Measurements from ENCODE around the gene TSPEAR. TPM values are rescaled to one million over a fixed set of nuclear protein-coding genes. Genes with fewer than 3 reads are reported as not detected.

Gene TSPEAR
- total RNA-seq, 1 experiment from 2014 or later: not detected

- Mint-ChIP-seq H3K4me3 (ENCODE audit: unreplicated experiment) (no peak overlapping the region), H3K36me3 (ENCODE audit: insufficient read depth, unreplicated experiment) (no peaks in the 10 kb centered on the region), H3K9me3 (ENCODE audit: unreplicated experiment) (peaks cover 44% of the 10 kb centered on the region), H3K27ac (ENCODE audit: low read depth, unreplicated experiment) (no peak overlapping the region), H3K4me1 (ENCODE audit: insufficient read depth, unreplicated experiment) (no peaks in the 10 kb centered on the region), H3K27me3 (ENCODE audit: insufficient read depth, unreplicated experiment) (no peaks in the 10 kb centered on the region)
- BruUV-seq (replicated peaks): no TSS peak
- TF ChIP-seq, protein P1, sequence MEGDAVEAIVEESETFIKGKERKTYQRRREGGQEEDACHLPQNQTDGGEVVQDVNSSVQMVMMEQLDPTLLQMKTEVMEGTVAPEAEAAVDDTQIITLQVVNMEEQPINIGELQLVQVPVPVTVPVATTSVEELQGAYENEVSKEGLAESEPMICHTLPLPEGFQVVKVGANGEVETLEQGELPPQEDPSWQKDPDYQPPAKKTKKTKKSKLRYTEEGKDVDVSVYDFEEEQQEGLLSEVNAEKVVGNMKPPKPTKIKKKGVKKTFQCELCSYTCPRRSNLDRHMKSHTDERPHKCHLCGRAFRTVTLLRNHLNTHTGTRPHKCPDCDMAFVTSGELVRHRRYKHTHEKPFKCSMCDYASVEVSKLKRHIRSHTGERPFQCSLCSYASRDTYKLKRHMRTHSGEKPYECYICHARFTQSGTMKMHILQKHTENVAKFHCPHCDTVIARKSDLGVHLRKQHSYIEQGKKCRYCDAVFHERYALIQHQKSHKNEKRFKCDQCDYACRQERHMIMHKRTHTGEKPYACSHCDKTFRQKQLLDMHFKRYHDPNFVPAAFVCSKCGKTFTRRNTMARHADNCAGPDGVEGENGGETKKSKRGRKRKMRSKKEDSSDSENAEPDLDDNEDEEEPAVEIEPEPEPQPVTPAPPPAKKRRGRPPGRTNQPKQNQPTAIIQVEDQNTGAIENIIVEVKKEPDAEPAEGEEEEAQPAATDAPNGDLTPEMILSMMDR (IDR thresholded peaks at IDR 0.05; ENCODE audit: unreplicated experiment): no peak
- no peak for DNase-seq (ENCODE audit: unreplicated experiment)
- intact Hi-C loops (cut with micrococcal nuclease): no loop called here
- ChIA-PET POLR2A (interaction anchor here (1.1 kb wide), 1 partner anchor 29 kb away, joined by 3 read pairs; no protein-coding TSS in a partner anchor), CTCF (no interaction called here)
Observed at GRCh38 chr21:44625756-44626155, 85.6 kb downstream of the TSPEAR start.

DNA sequence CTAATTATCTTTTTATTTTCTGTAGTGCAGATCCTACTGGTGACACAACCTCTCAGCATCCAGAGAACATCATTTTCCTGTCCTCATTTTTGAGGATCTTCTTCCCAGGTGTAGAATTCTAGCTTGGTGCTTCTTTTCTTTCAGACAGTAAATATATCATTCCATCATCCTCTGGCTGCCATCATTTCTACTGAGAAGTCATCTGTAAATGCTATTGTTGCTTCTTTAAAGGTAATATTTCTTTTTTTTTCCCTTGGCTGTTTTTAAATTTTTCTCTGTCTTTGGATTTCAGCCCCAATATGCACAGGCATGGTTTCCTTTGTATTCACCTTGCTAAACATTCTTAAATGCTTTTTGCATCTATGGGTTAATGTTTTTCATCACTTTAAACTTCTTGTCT, 87.8 kb downstream of the TSPEAR start:
- no peaks in the 10 kb centered on the region for H3K36me3 Mint-ChIP-seq (ENCODE audit: insufficient read depth, unreplicated experiment)
- POLR2A ChIA-PET: no interaction called here
- no TSS peak for BruUV-seq (replicated peaks)

DNA sequence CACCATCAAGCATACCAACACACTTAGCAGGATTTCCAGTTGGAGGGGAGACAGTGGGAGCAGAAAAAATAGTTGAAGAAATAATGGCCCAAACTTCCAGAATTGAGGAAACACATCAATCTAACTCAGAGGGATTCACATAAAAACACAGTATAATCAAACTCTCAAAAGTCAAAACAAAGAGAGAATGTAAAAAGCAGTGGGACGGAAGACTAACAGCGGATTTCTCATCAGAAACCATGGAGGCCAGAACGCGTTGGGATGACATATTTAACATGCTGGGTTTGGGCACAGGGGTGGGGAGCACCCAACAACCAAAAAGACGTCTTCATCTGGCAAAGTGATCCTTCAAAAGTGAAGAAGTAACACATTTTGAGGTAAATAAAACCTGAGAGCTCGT, 91.5 kb downstream of the TSPEAR start:
- no peaks in the 10 kb centered on the region for H3K36me3 Mint-ChIP-seq (ENCODE audit: insufficient read depth, unreplicated experiment)
- intact Hi-C loops (cut with micrococcal nuclease): loop anchor here (2.0 kb wide), 1 partner anchor 123 kb away; no protein-coding TSS in a partner anchor
- ChIA-PET POLR2A (no interaction called here), CTCF (interaction anchor here (0.7 kb wide), 1 partner anchor 47 kb away, joined by 3 read pairs; no protein-coding TSS in a partner anchor)
- TF ChIP-seq, protein P1 (IDR thresholded peaks at IDR 0.05; ENCODE audit: unreplicated experiment): no peak
- no TSS peak for BruUV-seq (replicated peaks)
- H3K9me3 Mint-ChIP-seq (ENCODE audit: unreplicated experiment): peaks cover 51% of the 10 kb centered on the region
- no peak overlapping the region for H3K4me3 Mint-ChIP-seq (ENCODE audit: unreplicated experiment)
- H3K27me3 Mint-ChIP-seq (ENCODE audit: insufficient read depth, unreplicated experiment): peaks cover 53% of the 10 kb centered on the region
- no peak overlapping the region for H3K27ac Mint-ChIP-seq (ENCODE audit: low read depth, unreplicated experiment)
- no peak for DNase-seq (ENCODE audit: unreplicated experiment)
- H3K4me1 Mint-ChIP-seq (ENCODE audit: insufficient read depth, unreplicated experiment): peaks cover 8% of the 10 kb centered on the region

More for the DNA sequence above, 87.8 kb downstream of the TSPEAR start:
- TF ChIP-seq, protein P1 (IDR thresholded peaks at IDR 0.05; ENCODE audit: unreplicated experiment): no peak
- CTCF ChIA-PET: interaction anchor here (0.7 kb wide), 1 partner anchor 31 kb away, joined by 4 read pairs; no protein-coding TSS in a partner anchor
- intact Hi-C loops (cut with micrococcal nuclease): no loop called here
- DNase-seq (ENCODE audit: unreplicated experiment): no peak
- H3K27me3 Mint-ChIP-seq (ENCODE audit: insufficient read depth, unreplicated experiment): peaks cover 16% of the 10 kb centered on the region
- no peak overlapping the region for H3K4me3 Mint-ChIP-seq (ENCODE audit: unreplicated experiment)
- peaks cover 53% of the 10 kb centered on the region for H3K9me3 Mint-ChIP-seq (ENCODE audit: unreplicated experiment)
- no peaks in the 10 kb centered on the region for H3K4me1 Mint-ChIP-seq (ENCODE audit: insufficient read depth, unreplicated experiment)
- no peak overlapping the region for H3K27ac Mint-ChIP-seq (ENCODE audit: low read depth, unreplicated experiment)

DNA sequence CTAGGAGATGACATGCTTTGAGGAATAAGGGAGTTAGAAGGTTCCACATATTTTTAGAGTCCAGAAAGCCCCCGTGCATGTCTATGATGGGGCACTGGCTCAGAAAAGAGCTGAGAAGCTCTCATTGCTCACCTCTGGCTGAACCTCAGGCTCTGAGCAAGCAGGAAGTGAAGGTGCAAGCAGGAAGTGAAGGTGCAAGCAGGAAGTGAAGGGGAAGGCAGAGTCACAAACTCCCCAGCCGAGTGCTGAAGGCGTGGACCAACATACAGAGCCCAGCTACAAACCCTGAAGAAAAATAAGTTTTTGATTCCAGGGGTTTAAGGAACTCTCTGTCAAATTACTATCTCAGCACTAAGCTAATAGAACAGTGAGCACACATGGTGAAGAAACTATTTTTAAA, 92.5 kb downstream of the TSPEAR start:
- no peak for DNase-seq (ENCODE audit: unreplicated experiment)
- H3K27me3 Mint-ChIP-seq (ENCODE audit: insufficient read depth, unreplicated experiment): peaks cover 62% of the 10 kb centered on the region
- H3K27ac Mint-ChIP-seq (ENCODE audit: low read depth, unreplicated experiment): no peak overlapping the region
- ChIA-PET POLR2A (interaction anchor here (0.6 to 0.9 kb wide), 2 partner anchors 101 to 879 kb away, joined by 3 to 5 read pairs; no protein-coding TSS in a partner anchor), CTCF (interaction anchor here (0.7 kb wide), 1 partner anchor 48 kb away, joined by 3 read pairs; no protein-coding TSS in a partner anchor)
- BruUV-seq (replicated peaks): no TSS peak
- intact Hi-C loops (cut with micrococcal nuclease): loop anchor here (2.0 kb wide), 1 partner anchor 124 kb away; no protein-coding TSS in a partner anchor
- H3K4me1 Mint-ChIP-seq (ENCODE audit: insufficient read depth, unreplicated experiment): peaks cover 8% of the 10 kb centered on the region
- peaks cover 41% of the 10 kb centered on the region for H3K9me3 Mint-ChIP-seq (ENCODE audit: unreplicated experiment)
- H3K36me3 Mint-ChIP-seq (ENCODE audit: insufficient read depth, unreplicated experiment): no peaks in the 10 kb centered on the region
- TF ChIP-seq, protein P1 (IDR thresholded peaks at IDR 0.05; ENCODE audit: unreplicated experiment): no peak
- H3K4me3 Mint-ChIP-seq (ENCODE audit: unreplicated experiment): no peak overlapping the region
